GM21515 (cell line): ENCODE data around the gene CPNE6.
"Not testable (repeated sequence)": the region's sequence is repeated elsewhere in the genome, so short reads cannot be mapped to it uniquely, and the experiment has no call there.

Experiments
- ATAC-seq: cut with Tn5 transposase; IDR thresholded peaks from one replicate; pipeline ENCODE4 v1.9.1; 2021; ENCODE audit not compliant: unreplicated experiment

CPNE6 gene

GRCh38 chr14:24071144-24071697, at the start of gene CPNE6:
TSS of gene CPNE6 (plus strand) at chr14:24071562. CDS start at chr14:24072937, 1,375 bp downstream.
- ATAC-seq = no peak

- not testable (repeated sequence) for ATAC-seq
These were observed 46.4 kb upstream of the CPNE6 start for GRCh38 chr14:24024939-24025418.

- ATAC-seq = not testable (repeated sequence)
These were observed 41.7 kb upstream of the CPNE6 start for GRCh38 chr14:24029687-24030086.

- not testable (repeated sequence) for ATAC-seq
These were observed 40.0 kb upstream of the CPNE6 start for GRCh38 chr14:24031331-24031730.

GRCh38 chr14:24032727-24033418, 38.5 kb upstream of the CPNE6 start:
- ATAC-seq = no peak

- ATAC-seq = not testable (repeated sequence)
These were observed 35.6 kb upstream of the CPNE6 start for GRCh38 chr14:24035769-24036168.

- ATAC-seq = peak; percentile 67
These were observed 35.0 kb upstream of the CPNE6 start for GRCh38 chr14:24036169-24036962.

- not testable (repeated sequence) for ATAC-seq
These were observed 34.3 kb upstream of the CPNE6 start for GRCh38 chr14:24036963-24037657.

GRCh38 chr14:24037658-24038037, 33.7 kb upstream of the CPNE6 start:
- ATAC-seq = no peak

- no peak for ATAC-seq
These were observed 32.7 kb upstream of the CPNE6 start for GRCh38 chr14:24038686-24039085.

- ATAC-seq = no peak
These were observed 30.7 kb upstream of the CPNE6 start for GRCh38 chr14:24040692-24041091.

- ATAC-seq = no peak
These were observed 28.6 kb upstream of the CPNE6 start for GRCh38 chr14:24042746-24043145.

- ATAC-seq = not testable (repeated sequence)
These were observed 22.4 kb upstream of the CPNE6 start for GRCh38 chr14:24049002-24049401.

- not testable (repeated sequence) for ATAC-seq
These were observed 20.6 kb upstream of the CPNE6 start for GRCh38 chr14:24050753-24051152.

GRCh38 chr14:24051176-24051788, 20.1 kb upstream of the CPNE6 start:
- ATAC-seq = no peak

GRCh38 chr14:24051789-24052655, 19.3 kb upstream of the CPNE6 start, which contains the start of gene CARMIL3:
TSS of gene CARMIL3 (plus strand) at chr14:24052009. CDS start at chr14:24052154, 145 bp downstream.
- peak; percentile 70 for ATAC-seq

- ATAC-seq = no peak
These were observed 18.5 kb upstream of the CPNE6 start for GRCh38 chr14:24052656-24053547.

GRCh38 chr14:24053548-24054323, 17.6 kb upstream of the CPNE6 start:
- no peak for ATAC-seq
